ENCODE data around the gene ARHGAP44.

The ARHGAP44 gene

DNA sequence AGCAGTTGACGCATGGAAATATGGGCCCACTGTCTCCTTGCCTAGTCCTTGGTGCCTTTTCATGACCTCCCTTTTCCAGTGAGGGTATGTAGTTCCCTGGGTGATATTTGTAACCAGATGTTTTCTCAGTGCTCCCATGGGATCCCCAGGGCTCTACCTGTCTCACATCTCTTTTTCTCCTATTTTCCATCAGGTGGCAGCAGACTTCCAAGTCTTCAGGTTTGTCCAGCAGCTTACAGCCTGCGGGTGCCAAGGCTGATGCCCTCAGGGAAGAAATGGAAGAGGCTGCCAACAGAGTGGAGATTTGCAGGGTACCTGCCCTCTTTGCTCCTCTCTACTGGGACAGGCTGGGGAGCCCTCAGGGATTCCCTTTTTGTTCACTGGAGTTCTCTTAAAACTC lies 139.4 kb downstream of the ARHGAP44 start:
- H3K4me3 ChIP-seq (ENCODE audit: low read depth, low read length) = no peak overlapping the region
- no peak for TF ChIP-seq POLR2A (IDR thresholded peaks at IDR 0.05; ENCODE audit: extremely low read depth, insufficient read length)
- TF ChIP-seq, protein P1, sequence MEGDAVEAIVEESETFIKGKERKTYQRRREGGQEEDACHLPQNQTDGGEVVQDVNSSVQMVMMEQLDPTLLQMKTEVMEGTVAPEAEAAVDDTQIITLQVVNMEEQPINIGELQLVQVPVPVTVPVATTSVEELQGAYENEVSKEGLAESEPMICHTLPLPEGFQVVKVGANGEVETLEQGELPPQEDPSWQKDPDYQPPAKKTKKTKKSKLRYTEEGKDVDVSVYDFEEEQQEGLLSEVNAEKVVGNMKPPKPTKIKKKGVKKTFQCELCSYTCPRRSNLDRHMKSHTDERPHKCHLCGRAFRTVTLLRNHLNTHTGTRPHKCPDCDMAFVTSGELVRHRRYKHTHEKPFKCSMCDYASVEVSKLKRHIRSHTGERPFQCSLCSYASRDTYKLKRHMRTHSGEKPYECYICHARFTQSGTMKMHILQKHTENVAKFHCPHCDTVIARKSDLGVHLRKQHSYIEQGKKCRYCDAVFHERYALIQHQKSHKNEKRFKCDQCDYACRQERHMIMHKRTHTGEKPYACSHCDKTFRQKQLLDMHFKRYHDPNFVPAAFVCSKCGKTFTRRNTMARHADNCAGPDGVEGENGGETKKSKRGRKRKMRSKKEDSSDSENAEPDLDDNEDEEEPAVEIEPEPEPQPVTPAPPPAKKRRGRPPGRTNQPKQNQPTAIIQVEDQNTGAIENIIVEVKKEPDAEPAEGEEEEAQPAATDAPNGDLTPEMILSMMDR (IDR thresholded peaks at IDR 0.05; ENCODE audit: low read depth, low read length) = no peak
- TF ChIP-seq, protein P2, sequence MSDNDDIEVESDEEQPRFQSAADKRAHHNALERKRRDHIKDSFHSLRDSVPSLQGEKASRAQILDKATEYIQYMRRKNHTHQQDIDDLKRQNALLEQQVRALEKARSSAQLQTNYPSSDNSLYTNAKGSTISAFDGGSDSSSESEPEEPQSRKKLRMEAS (IDR thresholded peaks at IDR 0.05; ENCODE audit: low read depth, low read length) = no peak
- no peak for TF ChIP-seq MYC (IDR thresholded peaks at IDR 0.05; ENCODE audit: low read depth, low read length)
- DNase-seq (ENCODE audit: low read depth) = peak; percentile 12

DNA sequence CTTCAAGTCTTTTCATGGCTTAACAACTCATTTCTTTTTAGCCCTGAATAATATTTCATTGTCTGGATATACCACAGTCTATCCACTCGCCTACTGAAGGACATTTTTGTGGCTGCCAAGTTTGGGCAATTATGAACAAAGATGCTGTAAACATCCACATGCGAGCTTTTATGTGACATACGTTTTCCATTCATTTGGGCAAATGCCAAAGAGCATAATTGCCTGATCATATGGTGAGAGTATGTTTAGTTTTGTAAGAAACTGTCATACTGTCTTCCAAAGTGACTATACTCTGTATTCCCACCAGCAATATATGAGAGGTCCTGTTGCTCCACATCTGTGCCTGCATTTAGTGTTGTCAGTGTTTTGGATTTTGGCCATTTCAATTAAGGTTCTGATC lies 147.2 kb downstream of the ARHGAP44 start:
- TF ChIP-seq, protein P1 (IDR thresholded peaks at IDR 0.05; ENCODE audit: low read depth, low read length) = no peak
- no peak for TF ChIP-seq MYC (IDR thresholded peaks at IDR 0.05; ENCODE audit: low read depth, low read length)
- no peak for TF ChIP-seq POLR2A (IDR thresholded peaks at IDR 0.05; ENCODE audit: extremely low read depth, insufficient read length)
- TF ChIP-seq, protein P2 (IDR thresholded peaks at IDR 0.05; ENCODE audit: low read depth, low read length) = no peak
- no peak for DNase-seq (ENCODE audit: low read depth)

DNA sequence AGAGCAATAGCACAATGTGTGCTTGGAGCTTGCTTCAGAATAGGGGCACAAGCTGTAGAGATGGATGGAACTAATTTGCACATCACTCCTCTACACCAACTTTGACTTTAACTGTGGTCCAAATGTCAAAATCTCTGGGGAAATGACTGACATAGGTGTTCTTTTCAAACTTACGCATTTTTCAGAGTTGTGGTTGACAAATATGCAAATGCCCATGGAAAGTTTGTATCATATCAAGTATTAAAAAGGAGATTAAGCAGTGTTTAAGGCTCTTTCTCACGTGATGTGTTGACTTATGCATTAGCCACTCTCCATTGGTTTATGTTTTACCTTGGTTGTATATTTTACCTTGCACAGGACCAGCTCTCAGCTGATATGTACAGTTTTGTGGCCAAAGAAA lies 151.4 kb downstream of the ARHGAP44 start:
- DNase-seq (ENCODE audit: low read depth) = no peak
- no peak for TF ChIP-seq MYC (IDR thresholded peaks at IDR 0.05; ENCODE audit: low read depth, low read length)
- TF ChIP-seq, protein P2 (IDR thresholded peaks at IDR 0.05; ENCODE audit: low read depth, low read length) = no peak
- TF ChIP-seq, protein P1 (IDR thresholded peaks at IDR 0.05; ENCODE audit: low read depth, low read length) = no peak
- no peak for TF ChIP-seq POLR2A (IDR thresholded peaks at IDR 0.05; ENCODE audit: extremely low read depth, insufficient read length)
- no peak overlapping the region for H3K4me3 ChIP-seq (ENCODE audit: low read depth, low read length)

More for the DNA sequence above, 147.2 kb downstream of the ARHGAP44 start:
- no peak overlapping the region for H3K4me3 ChIP-seq (ENCODE audit: low read depth, low read length)

DNA sequence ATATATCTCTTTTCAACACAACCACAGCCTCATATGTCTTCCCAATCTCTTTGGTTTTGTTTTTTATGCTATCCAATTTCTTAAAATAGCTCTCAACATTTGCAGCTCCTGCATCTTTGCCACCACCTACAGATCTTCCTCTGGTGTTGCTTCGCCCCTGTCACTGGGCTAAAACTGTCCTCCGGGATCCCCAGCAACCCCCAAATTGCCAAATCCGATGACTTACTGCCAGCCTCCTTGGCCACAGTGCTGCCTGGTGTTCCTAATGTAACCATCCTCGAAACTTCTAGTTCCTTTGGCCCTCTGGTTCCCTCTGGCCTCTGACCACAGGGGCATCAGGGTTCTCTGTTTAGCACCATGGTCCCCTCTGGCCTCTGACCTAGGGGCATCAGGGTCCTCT lies 157.7 kb downstream of the ARHGAP44 start:
- TF ChIP-seq MYC (IDR thresholded peaks at IDR 0.05; ENCODE audit: low read depth, low read length) (no peak), POLR2A (IDR thresholded peaks at IDR 0.05; ENCODE audit: extremely low read depth, insufficient read length) (no peak)
- TF ChIP-seq, protein P2 (IDR thresholded peaks at IDR 0.05; ENCODE audit: low read depth, low read length) = no peak
- TF ChIP-seq, protein P1 (IDR thresholded peaks at IDR 0.05; ENCODE audit: low read depth, low read length) = no peak
- no peak for DNase-seq (ENCODE audit: low read depth)
- H3K4me3 ChIP-seq (ENCODE audit: low read depth, low read length) = no peak overlapping the region

DNA sequence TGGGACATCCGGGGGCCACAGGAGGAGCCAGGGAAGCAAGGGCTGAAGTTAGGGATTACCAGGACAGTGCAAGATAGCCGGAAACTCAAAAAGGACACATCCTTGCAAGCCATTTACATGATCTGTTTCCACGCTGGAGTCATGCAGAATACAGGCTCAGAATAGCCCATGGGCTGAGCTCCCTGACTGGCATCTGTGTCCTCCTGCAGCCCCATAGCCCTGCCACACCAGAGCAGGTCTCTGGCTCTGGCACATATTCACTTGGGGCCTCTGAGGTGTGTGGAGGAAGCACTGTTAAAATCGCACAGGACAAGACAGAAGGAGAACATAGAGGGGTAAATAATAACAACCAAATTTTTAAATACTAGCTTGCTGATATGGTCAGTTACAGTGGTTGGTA lies 162.7 kb downstream of the ARHGAP44 start:
- TF ChIP-seq MYC (IDR thresholded peaks at IDR 0.05; ENCODE audit: low read depth, low read length) (no peak), POLR2A (IDR thresholded peaks at IDR 0.05; ENCODE audit: extremely low read depth, insufficient read length) (no peak)
- TF ChIP-seq, protein P1 (IDR thresholded peaks at IDR 0.05; ENCODE audit: low read depth, low read length) = no peak
- TF ChIP-seq, protein P2 (IDR thresholded peaks at IDR 0.05; ENCODE audit: low read depth, low read length) = no peak
- no peak for DNase-seq (ENCODE audit: low read depth)
- no peak overlapping the region for H3K4me3 ChIP-seq (ENCODE audit: low read depth, low read length)

All from NB4 (cell line).